ENCODE data around the gene EXOC6B.
A peak's percentile ranks its signal among the peaks of the same experiment; 100 is the strongest.

Gene EXOC6B

GRCh38 chr2:72527424-72527823, 298.4 kb downstream of the EXOC6B start:
- H3K36me3 ChIP-seq (ENCODE audit: control insufficient read depth in 1 of 2, insufficient read depth in 2 of 2, low read length in 2 of 2): no peaks in the 10 kb centered on the region
- H4K8ac ChIP-seq (ENCODE audit: low read depth, low read length): no peak overlapping the region
- no peak overlapping the region for H3K9ac ChIP-seq (ENCODE audit: low read length)
- no peak overlapping the region for H3K4ac ChIP-seq (ENCODE audit: low read depth, low read length)
- WGBS (ENCODE audit: extremely low coverage, insufficient coverage, insufficient read length): no CpG with 5 or more reads among the region's 1 CpG
- H2BK120ac ChIP-seq (ENCODE audit: insufficient read depth, low read length, poor library complexity): no peak overlapping the region
- no peak overlapping the region for H2AFZ ChIP-seq (ENCODE audit: insufficient read depth, low read length, poor library complexity)
- no peaks in the 10 kb centered on the region for H3K79me2 ChIP-seq (ENCODE audit: control insufficient read depth, insufficient read depth, low read length, poor library complexity)
- H3K27ac ChIP-seq (ENCODE audit: low read depth, low read length): no peak overlapping the region
- H3K4me1 ChIP-seq (ENCODE audit: control insufficient read depth in 1 of 2, insufficient read depth in 2 of 2, low read length in 2 of 2): no peaks in the 10 kb centered on the region
- no peaks in the 10 kb centered on the region for H3K27me3 ChIP-seq (ENCODE audit: insufficient read depth, low read length)
- no peak overlapping the region for H3K4me3 ChIP-seq (ENCODE audit: low read depth, low read length)
- H3K9me3 ChIP-seq (ENCODE audit: insufficient read depth, low read depth, low read length): no peaks in the 10 kb centered on the region
- no peak overlapping the region for H2AK5ac ChIP-seq (ENCODE audit: low read length)
- H3K4me2 ChIP-seq (ENCODE audit: low read length): no peak overlapping the region
- H3K14ac ChIP-seq (ENCODE audit: low read length): no peak overlapping the region
- H2BK12ac ChIP-seq (ENCODE audit: low read length): no peak overlapping the region
- H3K23ac ChIP-seq (ENCODE audit: low read length): no peak overlapping the region
- H3K18ac ChIP-seq (ENCODE audit: low read length): no peak overlapping the region
- peak in 1 of 2 donors; percentile 13 for DNase-seq
- no peak overlapping the region for H2BK5ac ChIP-seq (ENCODE audit: low read depth, low read length, poor library complexity)
- H3K79me1 ChIP-seq (ENCODE audit: low read length): no peaks in the 10 kb centered on the region
- no peak overlapping the region for H4K91ac ChIP-seq (ENCODE audit: low read depth, low read length)
- no peak overlapping the region for H4K12ac ChIP-seq (ENCODE audit: low read depth, low read length)

GRCh38 chr2:72526623-72527022, 299.2 kb downstream of the EXOC6B start:
- Histone ChIP-seq H3K4me1 (ENCODE audit: control insufficient read depth in 1 of 2, insufficient read depth in 2 of 2, low read length in 2 of 2) (no peaks in the 10 kb centered on the region), H3K79me1 (ENCODE audit: low read length) (no peaks in the 10 kb centered on the region), H3K9me3 (ENCODE audit: insufficient read depth, low read depth, low read length) (no peaks in the 10 kb centered on the region), H3K14ac (ENCODE audit: low read length) (no peak overlapping the region), H3K27ac (ENCODE audit: low read depth, low read length) (no peak overlapping the region), H3K9ac (ENCODE audit: low read length) (no peak overlapping the region), H2AFZ (ENCODE audit: insufficient read depth, low read length, poor library complexity) (no peak overlapping the region), H4K12ac (ENCODE audit: low read depth, low read length) (no peak overlapping the region), H2BK5ac (ENCODE audit: low read depth, low read length, poor library complexity) (no peak overlapping the region), H3K4me3 (ENCODE audit: low read depth, low read length) (no peak overlapping the region), H3K79me2 (ENCODE audit: control insufficient read depth, insufficient read depth, low read length, poor library complexity) (no peaks in the 10 kb centered on the region), H3K18ac (ENCODE audit: low read length) (no peak overlapping the region), H3K23ac (ENCODE audit: low read length) (no peak overlapping the region), H4K91ac (ENCODE audit: low read depth, low read length) (no peak overlapping the region), H3K27me3 (ENCODE audit: insufficient read depth, low read length) (no peaks in the 10 kb centered on the region), H2AK5ac (ENCODE audit: low read length) (no peak overlapping the region), H3K4ac (ENCODE audit: low read depth, low read length) (no peak overlapping the region), H2BK12ac (ENCODE audit: low read length) (no peak overlapping the region), H4K8ac (ENCODE audit: low read depth, low read length) (no peak overlapping the region), H2BK120ac (ENCODE audit: insufficient read depth, low read length, poor library complexity) (no peak overlapping the region), H3K36me3 (ENCODE audit: control insufficient read depth in 1 of 2, insufficient read depth in 2 of 2, low read length in 2 of 2) (no peaks in the 10 kb centered on the region), H3K4me2 (ENCODE audit: low read length) (no peak overlapping the region)
- no peak for DNase-seq
- WGBS (ENCODE audit: extremely low coverage, insufficient coverage, insufficient read length): no CpG with 5 or more reads among the region's 1 CpG

- H3K79me2 ChIP-seq (ENCODE audit: control insufficient read depth, insufficient read depth, low read length, poor library complexity): no peaks in the 10 kb centered on the region
- H4K8ac ChIP-seq (ENCODE audit: low read depth, low read length): no peak overlapping the region
- DNase-seq: no peak
- H4K91ac ChIP-seq (ENCODE audit: low read depth, low read length): no peak overlapping the region
- H3K27me3 ChIP-seq (ENCODE audit: insufficient read depth, low read length): no peaks in the 10 kb centered on the region
- H3K4me1 ChIP-seq (ENCODE audit: control insufficient read depth in 1 of 2, insufficient read depth in 2 of 2, low read length in 2 of 2): no peaks in the 10 kb centered on the region
- H3K27ac ChIP-seq (ENCODE audit: low read depth, low read length): no peak overlapping the region
- no peak overlapping the region for H3K14ac ChIP-seq (ENCODE audit: low read length)
- H3K4me2 ChIP-seq (ENCODE audit: low read length): no peak overlapping the region
- WGBS (ENCODE audit: extremely low coverage, insufficient coverage, insufficient read length): no CpG with 5 or more reads among the region's 2 CpGs
- H3K23ac ChIP-seq (ENCODE audit: low read length): no peak overlapping the region
- no peak overlapping the region for H2BK5ac ChIP-seq (ENCODE audit: low read depth, low read length, poor library complexity)
- no peak overlapping the region for H3K9ac ChIP-seq (ENCODE audit: low read length)
- H2AK5ac ChIP-seq (ENCODE audit: low read length): no peak overlapping the region
- no peak overlapping the region for H4K12ac ChIP-seq (ENCODE audit: low read depth, low read length)
- no peaks in the 10 kb centered on the region for H3K36me3 ChIP-seq (ENCODE audit: control insufficient read depth in 1 of 2, insufficient read depth in 2 of 2, low read length in 2 of 2)
- H2AFZ ChIP-seq (ENCODE audit: insufficient read depth, low read length, poor library complexity): no peak overlapping the region
- no peak overlapping the region for H3K4ac ChIP-seq (ENCODE audit: low read depth, low read length)
- no peak overlapping the region for H3K18ac ChIP-seq (ENCODE audit: low read length)
- H3K9me3 ChIP-seq (ENCODE audit: insufficient read depth, low read depth, low read length): no peaks in the 10 kb centered on the region
- no peak overlapping the region for H2BK12ac ChIP-seq (ENCODE audit: low read length)
- no peak overlapping the region for H3K4me3 ChIP-seq (ENCODE audit: low read depth, low read length)
- H3K79me1 ChIP-seq (ENCODE audit: low read length): no peaks in the 10 kb centered on the region
- H2BK120ac ChIP-seq (ENCODE audit: insufficient read depth, low read length, poor library complexity): no peak overlapping the region
Measured at GRCh38 chr2:72524071-72524470, 301.8 kb downstream of the EXOC6B start.

- Histone ChIP-seq H3K79me1 (ENCODE audit: low read length) (no peaks in the 10 kb centered on the region), H3K36me3 (ENCODE audit: control insufficient read depth in 1 of 2, insufficient read depth in 2 of 2, low read length in 2 of 2) (no peaks in the 10 kb centered on the region), H3K9ac (ENCODE audit: low read length) (no peak overlapping the region), H3K4me3 (ENCODE audit: low read depth, low read length) (no peak overlapping the region), H3K4ac (ENCODE audit: low read depth, low read length) (no peak overlapping the region), H3K23ac (ENCODE audit: low read length) (no peak overlapping the region), H3K9me3 (ENCODE audit: insufficient read depth, low read depth, low read length) (no peaks in the 10 kb centered on the region), H3K18ac (ENCODE audit: low read length) (no peak overlapping the region), H2AFZ (ENCODE audit: insufficient read depth, low read length, poor library complexity) (no peak overlapping the region), H4K91ac (ENCODE audit: low read depth, low read length) (no peak overlapping the region), H3K27ac (ENCODE audit: low read depth, low read length) (no peak overlapping the region), H2BK120ac (ENCODE audit: insufficient read depth, low read length, poor library complexity) (no peak overlapping the region), H3K14ac (ENCODE audit: low read length) (no peak overlapping the region), H2BK12ac (ENCODE audit: low read length) (no peak overlapping the region), H3K79me2 (ENCODE audit: control insufficient read depth, insufficient read depth, low read length, poor library complexity) (no peaks in the 10 kb centered on the region), H3K27me3 (ENCODE audit: insufficient read depth, low read length) (no peaks in the 10 kb centered on the region), H3K4me2 (ENCODE audit: low read length) (no peak overlapping the region), H2AK5ac (ENCODE audit: low read length) (no peak overlapping the region), H2BK5ac (ENCODE audit: low read depth, low read length, poor library complexity) (no peak overlapping the region), H4K8ac (ENCODE audit: low read depth, low read length) (no peak overlapping the region), H3K4me1 (ENCODE audit: control insufficient read depth in 1 of 2, insufficient read depth in 2 of 2, low read length in 2 of 2) (no peaks in the 10 kb centered on the region), H4K12ac (ENCODE audit: low read depth, low read length) (no peak overlapping the region)
- no peak for DNase-seq
- WGBS (ENCODE audit: extremely low coverage, insufficient coverage, insufficient read length): no CpG with 5 or more reads among the region's 3 CpGs
Measured at GRCh38 chr2:72515696-72516095, 310.1 kb downstream of the EXOC6B start.
